ENCODE results near the gene CCDC194. TPM values are rescaled to one million over a fixed set of nuclear protein-coding genes. Genes with fewer than 3 reads are reported as not detected.
A peak's percentile ranks its signal among the peaks of the same experiment; 100 is the strongest.

The CCDC194 gene
- total and polyA plus RNA-seq, 2 of the 13 experiments (the other 11 are each of a cell fraction or from before 2014, with no cell fraction given) = 0.13 to 0.21 TPM

DNA sequence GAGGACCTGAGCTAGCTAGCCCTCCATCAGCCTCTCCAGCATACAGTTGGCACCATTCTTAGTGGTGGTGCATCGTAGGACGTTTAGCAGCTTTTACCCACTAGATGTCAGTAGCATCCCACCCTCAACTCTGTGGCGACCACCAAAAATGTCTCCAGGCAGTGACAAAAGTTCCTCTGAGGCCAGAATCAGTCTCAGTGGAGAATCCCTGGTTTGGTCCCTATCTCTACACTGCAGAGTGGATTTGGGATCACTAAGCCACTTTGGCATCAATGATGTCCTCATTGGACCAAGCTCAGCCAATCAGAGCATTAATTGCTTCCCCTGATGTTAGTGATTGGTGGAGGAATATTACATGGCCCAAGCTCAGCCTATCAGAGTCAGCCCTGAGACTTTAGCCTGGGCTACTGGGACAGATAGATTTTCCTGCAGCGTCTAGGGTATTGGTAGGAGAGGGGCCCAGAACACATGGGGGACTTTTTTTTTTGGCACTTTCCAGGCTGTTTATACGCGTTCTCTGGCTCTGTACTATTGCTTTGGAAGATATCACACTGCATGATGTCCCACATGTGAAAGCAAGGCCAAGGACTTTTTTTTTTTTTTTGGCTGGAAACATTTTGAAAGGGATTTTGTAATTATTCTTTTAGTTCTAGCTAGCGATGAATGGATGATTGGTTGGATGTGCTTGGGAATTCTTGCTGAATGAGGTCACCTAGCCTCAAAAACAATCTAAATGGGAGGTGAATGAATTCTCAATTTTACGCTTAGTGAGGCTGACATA, 47.4 kb upstream of the CCDC194 start:
- 61% methylated on average over 7 of the region's 8 CpGs for WGBS (ENCODE audit: low lambda C conversion rate)
- H3K9ac ChIP-seq (ENCODE audit: insufficient read depth, low read depth, low read length) = no peak overlapping the region
- peak; percentile 53 for FAIRE-seq

More for the DNA sequence above, 47.4 kb upstream of the CCDC194 start:
- Histone ChIP-seq H3K9me3 (ENCODE audit: low read length) (no peaks in the 10 kb centered on the region), H3K4me3 (replicated peaks in 1 of 3; ENCODE audit: insufficient read depth in 1 of 3, low read depth in 2 of 3, low read length in 3 of 3) (no peak overlapping the region), H2AFZ (ENCODE audit: low read length) (no peak overlapping the region), H4K20me1 (ENCODE audit: insufficient read depth, low read length) (no peaks in the 10 kb centered on the region), H3K36me3 (replicated peaks in 1 of 2; ENCODE audit: control insufficient read depth in 1 of 2, insufficient read depth in 2 of 2, low read length in 2 of 2) (no peaks in the 10 kb centered on the region), H3K4me1 (ENCODE audit: insufficient read depth, low read length) (no peaks in the 10 kb centered on the region), H3K79me2 (ENCODE audit: insufficient read depth, low read length) (no peaks in the 10 kb centered on the region), H3K4me2 (ENCODE audit: low read depth, low read length) (no peak overlapping the region), H3K27me3 (ENCODE audit: control insufficient read depth in 1 of 2, insufficient read depth in 2 of 2, low read length in 2 of 2) (no peaks in the 10 kb centered on the region), H3K27ac (ENCODE audit: extremely low read length, insufficient read depth, low read length) (no peak overlapping the region)
- intact Hi-C loops (cut with micrococcal nuclease; ENCODE audit: unreplicated experiment) (no loop called here), in situ Hi-C loops (cut with HindIII; ENCODE audit: extremely low pct_ligation_motif_present, low pct_unique_long_range_greater_than_20kb) (no loop called here)
- CTCF ChIA-PET (ENCODE audit: low intra/inter-chr PET ratio, low total read pairs) = interaction anchor here (1.8 kb wide), 1 partner anchor 25 kb away, joined by 6 read pairs; no protein-coding TSS in a partner anchor
- DNase-seq (ENCODE audit: low spot score) = peak; percentile 29
- POLR2A ChIA-PET = no interaction called here
- no TSS peak for BruUV-seq (replicated peaks)
- TF ChIP-seq FOXA1 (IDR thresholded peaks at IDR 0.05) (no peak), FOXA1 (CRISPR knock-in tag; IDR thresholded peaks at IDR 0.05) (no peak), NFYB (CRISPR knock-in tag; IDR thresholded peaks at IDR 0.05) (peak; percentile 78), SMC3 (IDR thresholded peaks at IDR 0.05; ENCODE audit: low read length) (peak; percentile 36; the same call in 1 of the 2 replicates), NFYC (CRISPR knock-in tag; IDR thresholded peaks at IDR 0.05) (peak; percentile 73), RAD21 (CRISPR knock-in tag; IDR thresholded peaks at IDR 0.05) (peak; percentile 44; the same call in 1 of the 2 replicates), STAG1 (CRISPR knock-in tag; IDR thresholded peaks at IDR 0.05) (peak; percentile 74), ZSCAN20 (CRISPR knock-in tag; IDR thresholded peaks at IDR 0.05; ENCODE audit: borderline replicate concordance) (no peak), ZKSCAN8 (CRISPR knock-in tag; IDR thresholded peaks at IDR 0.05; ENCODE audit: borderline replicate concordance) (peak; percentile 75; the same call in 1 of the 2 replicates), CTCF (CRISPR knock-in tag; IDR thresholded peaks at IDR 0.05) (peak; percentile 68)
- ATAC-seq = peak; percentile 76
